Karpas-422 (cell line): ENCODE results near the gene UBXN11. TPM values are rescaled to one million over a fixed set of nuclear protein-coding genes. Genes with fewer than 3 reads are reported as not detected.

Experiments used
- DNase-seq: peaks from one replicate; pipeline ENCODE4 v3.0.0-alpha.2; 2015
- H2AFZ ChIP-seq: fragments of 200-600 bp; sonication (generic); 2 replicates; pipeline ENCODE4 v1.6.1; 2014; ENCODE audit warnings: antibody characterized with exemption, low read length, mixed read lengths
- H3K27ac ChIP-seq: fragments of 200-600 bp; sonication (generic); 2 replicates; pipeline ENCODE4 v1.5.1; 2014; ENCODE audit warnings: mild to moderate bottlenecking, low read length, moderate library complexity
- H3K27me3 ChIP-seq: fragments of 200-600 bp; sonication (generic); 2 replicates; pipeline ENCODE4 v1.6.1; 2014; ENCODE audit warnings: low read length, mixed read lengths
- H3K36me3 ChIP-seq: fragments of 200-600 bp; sonication (generic); 2 replicates; pipeline ENCODE4 v1.6.1; 2014; ENCODE audit warnings: low read length, mixed read lengths; ENCODE audit not compliant: insufficient read depth
- H3K4me1 ChIP-seq: fragments of 200-600 bp; sonication (generic); 2 replicates; pipeline ENCODE4 v1.6.1; 2014; ENCODE audit warnings: mild to moderate bottlenecking, low read length, mixed read lengths
- H3K4me2 ChIP-seq: fragments of 200-600 bp; sonication (generic); 2 replicates; pipeline ENCODE4 v1.6.1; 2014; ENCODE audit warnings: low read length, low read depth, mild to moderate bottlenecking; ENCODE audit not compliant: poor library complexity, severe bottlenecking
- H3K4me3 ChIP-seq: fragments of 200-600 bp; sonication (generic); 2 replicates; pipeline ENCODE4 v1.5.1; 2014; ENCODE audit warnings: mild to moderate bottlenecking, antibody characterized with exemption, low read length, mixed read lengths
- H3K79me2 ChIP-seq: fragments of 200-600 bp; sonication (generic); 2 replicates; pipeline ENCODE4 v1.6.1; 2014; ENCODE audit warnings: mild to moderate bottlenecking, low read length, mixed read lengths
- H3K9ac ChIP-seq: fragments of 200-600 bp; sonication (generic); 2 replicates; pipeline ENCODE4 v1.6.0; 2014; ENCODE audit warnings: low read length
- H3K9me2 ChIP-seq: fragments of 200-600 bp; sonication (generic), shearing (Covaris generic); replicated peaks from 2 replicates; pipeline ENCODE4 v1.6.0; 2014; ENCODE audit warnings: mild to moderate bottlenecking, low read length, moderate library complexity; ENCODE audit not compliant: insufficient read depth
- H3K9me3 ChIP-seq: fragments of 300-700, 200-600 bp; sonication (generic); 2 replicates; pipeline ENCODE4 v1.6.1; 2014; ENCODE audit warnings: low read length, mixed read lengths
- H4K20me1 ChIP-seq: fragments of 200-600 bp; sonication (generic); 2 replicates; pipeline ENCODE4 v1.6.1; 2014; ENCODE audit warnings: mild to moderate bottlenecking, antibody characterized with exemption, low read length, low read depth; ENCODE audit not compliant: insufficient read depth
- total RNA-seq: library from RNA; depleted of rRNA; stranded (reverse); fragments of >200 nt; shearing (Covaris generic); gene quantifications from 2 replicates; pipeline ENCODE4 v1.2.3, GENCODE V29; 2014; ENCODE audit warnings: low replicate concordance

UBXN11 gene
- total RNA-seq, 1 experiment from 2014 or later, result 20.7 TPM

DNA sequence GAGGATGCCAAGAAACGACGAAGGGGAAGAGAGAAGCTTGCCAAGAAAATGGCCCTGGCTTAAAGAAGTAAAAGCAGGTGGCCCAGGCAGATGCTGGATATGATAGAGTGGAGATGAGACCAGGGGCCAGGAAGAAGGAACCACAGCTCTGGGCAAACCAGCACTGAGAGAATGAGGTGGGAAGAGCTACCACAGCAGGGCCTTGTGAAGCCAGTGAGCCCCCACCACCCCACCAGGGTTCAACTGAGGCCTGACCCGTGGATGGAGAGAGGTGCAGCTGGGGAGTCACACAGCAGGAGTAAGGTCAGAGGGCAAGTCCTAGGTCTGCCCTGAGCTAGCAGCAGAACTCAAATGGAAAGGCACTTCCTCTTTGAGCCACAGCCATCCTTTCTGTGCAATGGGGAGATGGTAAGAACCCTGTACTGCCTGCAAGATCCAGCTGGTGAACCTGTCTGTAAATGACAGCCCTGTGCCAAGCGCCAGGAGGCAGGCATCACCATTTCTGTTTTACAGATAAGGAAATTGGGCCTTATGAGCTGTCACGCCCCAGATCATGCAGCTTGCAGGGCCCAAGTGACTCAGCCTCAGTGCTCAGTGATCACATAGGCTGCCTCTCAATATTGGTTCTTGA is 18.0 kb downstream of the UBXN11 start:
- peak; percentile 89 for DNase-seq
- H3K27me3 ChIP-seq, result no peaks in the 10 kb centered on the region
- H3K36me3 ChIP-seq, result no peaks in the 10 kb centered on the region
- no peaks in the 10 kb centered on the region for H4K20me1 ChIP-seq
- H3K4me2 ChIP-seq, result peak overlapping the region; percentile 62
- H3K9me2 ChIP-seq, result no peaks in the 10 kb centered on the region
- H3K9ac ChIP-seq, result peak overlapping the region; percentile 85
- H3K9me3 ChIP-seq, result no peaks in the 10 kb centered on the region
- no peaks in the 10 kb centered on the region for H3K79me2 ChIP-seq
- H3K4me1 ChIP-seq, result peaks cover 98% of the 10 kb centered on the region
- H2AFZ ChIP-seq, result no peak overlapping the region
- H3K4me3 ChIP-seq, result peak overlapping the region; percentile 17; the same call in 1 of the 2 replicates
- peak overlapping the region; percentile 98 for H3K27ac ChIP-seq

DNA sequence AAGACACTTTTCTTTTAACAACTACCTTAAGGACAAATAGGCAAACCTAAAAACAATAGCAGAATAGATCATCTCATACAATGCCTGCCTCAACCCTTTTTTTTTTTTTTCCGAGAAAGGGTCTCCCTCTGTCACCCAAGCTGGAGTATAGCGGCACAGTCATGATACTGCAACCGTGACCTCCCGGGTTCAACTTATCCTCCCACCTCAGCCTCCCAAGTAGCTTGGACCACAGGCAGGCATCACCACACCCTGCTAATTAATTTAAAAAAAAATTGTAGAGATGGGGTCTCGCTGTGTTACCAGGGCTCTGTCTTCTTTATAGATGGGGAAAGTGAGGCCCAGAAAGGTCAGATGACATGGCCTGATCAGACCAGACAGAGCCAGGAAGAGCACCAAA is 18.6 kb downstream of the UBXN11 start:
- Histone ChIP-seq H3K9ac (peak overlapping the region; percentile 85), H3K9me3 (no peaks in the 10 kb centered on the region), H3K4me2 (peak overlapping the region; percentile 62), H3K79me2 (no peaks in the 10 kb centered on the region), H3K27me3 (no peaks in the 10 kb centered on the region), H2AFZ (no peak overlapping the region), H3K36me3 (no peaks in the 10 kb centered on the region), H3K27ac (peak overlapping the region; percentile 98), H3K4me1 (peaks cover 100% of the 10 kb centered on the region), H4K20me1 (no peaks in the 10 kb centered on the region), H3K4me3 (peak overlapping the region; percentile 13; the same call in 1 of the 2 replicates), H3K9me2 (no peaks in the 10 kb centered on the region)
- DNase-seq, result no peak

DNA sequence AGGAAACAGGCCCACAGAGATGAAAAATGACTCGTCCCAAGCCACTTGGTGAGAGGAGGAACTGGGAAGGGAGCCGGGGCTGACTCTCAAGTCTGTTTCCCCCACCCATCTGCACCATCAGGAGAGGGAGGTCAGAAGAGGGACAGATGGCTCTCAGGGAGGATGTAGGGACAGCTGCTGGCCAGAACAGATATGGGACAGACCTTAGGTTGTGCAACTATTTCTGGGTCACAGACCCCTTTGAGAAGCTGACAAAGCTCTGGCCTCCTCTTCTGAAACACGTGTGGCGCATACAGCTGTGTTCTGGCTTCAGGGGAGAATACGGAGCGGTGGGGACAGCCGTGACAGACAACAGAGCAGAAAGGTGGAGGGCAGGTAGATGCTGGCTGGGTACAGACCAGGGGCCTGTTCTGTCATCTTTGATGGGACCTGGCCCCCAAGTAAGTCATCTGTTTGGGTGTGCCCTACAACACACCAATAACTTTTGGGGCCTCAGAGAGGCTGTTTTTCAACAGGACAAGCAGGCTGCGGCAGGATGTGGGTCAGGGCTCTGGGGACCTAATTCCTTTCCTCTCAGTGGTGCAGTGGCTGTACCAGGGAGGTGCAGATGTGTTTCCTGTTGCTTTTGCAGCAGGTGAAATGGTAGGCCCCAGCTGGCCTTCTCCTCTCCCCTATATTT is 19.3 kb downstream of the UBXN11 start:
- H3K27ac ChIP-seq, result peak overlapping the region; percentile 98
- H3K4me2 ChIP-seq, result peak overlapping the region; percentile 62
- no peak overlapping the region for H2AFZ ChIP-seq
- peaks cover 100% of the 10 kb centered on the region for H3K4me1 ChIP-seq
- peak overlapping the region; percentile 85 for H3K9ac ChIP-seq
- H3K79me2 ChIP-seq, result no peaks in the 10 kb centered on the region
- no peaks in the 10 kb centered on the region for H3K27me3 ChIP-seq
- H3K36me3 ChIP-seq, result no peaks in the 10 kb centered on the region; the same call in 1 of the 2 replicates
- peak; percentile 82 for DNase-seq
- no peaks in the 10 kb centered on the region for H3K9me2 ChIP-seq
- peak overlapping the region; percentile 13; the same call in 1 of the 2 replicates for H3K4me3 ChIP-seq
- no peaks in the 10 kb centered on the region for H4K20me1 ChIP-seq
- H3K9me3 ChIP-seq, result no peaks in the 10 kb centered on the region

DNA sequence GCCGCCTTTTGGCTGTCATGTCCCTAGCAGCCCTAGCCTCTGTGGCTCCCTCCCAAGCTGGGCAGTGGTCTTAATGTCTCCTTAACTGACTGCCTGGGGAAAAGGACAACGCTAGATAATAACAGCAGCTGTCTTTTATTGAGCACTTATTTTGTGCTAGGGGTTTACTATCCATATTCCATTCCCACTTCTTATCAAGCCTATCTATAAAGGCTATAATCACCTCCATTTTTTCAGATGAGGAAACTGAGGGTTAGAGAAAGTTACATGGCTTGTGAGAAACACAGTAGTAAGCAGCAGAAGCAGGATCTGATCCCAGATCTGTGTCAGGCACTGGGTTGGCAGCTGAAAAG is 20.4 kb downstream of the UBXN11 start:
- Histone ChIP-seq H3K9ac (peak overlapping the region; percentile 9), H3K36me3 (peaks cover 3% of the 10 kb centered on the region), H3K9me2 (no peaks in the 10 kb centered on the region), H3K27me3 (no peaks in the 10 kb centered on the region), H3K4me2 (peak overlapping the region; percentile 83), H4K20me1 (no peaks in the 10 kb centered on the region), H3K4me1 (peaks cover 100% of the 10 kb centered on the region), H3K4me3 (no peak overlapping the region), H3K79me2 (peaks cover 3% of the 10 kb centered on the region; the same call in 1 of the 2 replicates), H2AFZ (no peak overlapping the region), H3K27ac (peak overlapping the region; percentile 98), H3K9me3 (no peaks in the 10 kb centered on the region)
- no peak for DNase-seq

DNA sequence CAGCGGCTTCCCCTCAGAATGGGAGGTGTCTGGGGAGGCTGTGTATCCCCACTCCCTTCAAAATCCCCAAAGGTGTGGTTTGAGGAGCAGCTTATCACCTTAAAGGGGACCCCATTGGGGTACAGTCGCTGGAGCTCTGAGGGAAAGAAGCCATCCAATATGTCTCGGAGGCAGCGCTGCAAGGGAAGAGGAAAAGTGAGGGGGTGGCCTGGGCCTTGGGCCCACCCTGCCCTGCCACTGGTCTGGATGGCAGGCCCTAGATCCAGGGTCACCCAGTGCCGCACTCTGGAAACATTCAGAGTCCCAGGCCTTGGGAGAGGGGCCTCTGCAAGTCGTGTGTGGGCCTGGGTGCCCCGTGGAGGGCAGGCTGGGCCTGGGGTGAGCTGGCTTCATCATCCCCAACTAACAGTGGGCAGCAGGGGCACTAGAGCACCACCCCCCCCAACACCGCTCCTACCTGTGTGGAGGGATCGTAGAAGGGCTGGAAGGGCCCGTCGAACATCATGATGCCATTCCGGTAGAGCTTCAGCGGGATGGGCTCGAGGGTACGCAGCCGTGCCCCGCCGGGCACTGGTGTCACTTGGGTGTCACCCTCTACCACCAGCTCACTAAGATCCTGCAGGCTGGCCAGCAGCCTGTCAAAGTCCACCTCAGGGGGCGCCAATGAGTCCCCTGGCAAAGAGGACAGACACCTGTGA is 20.9 kb downstream of the UBXN11 start:
- peaks cover 8% of the 10 kb centered on the region for H3K79me2 ChIP-seq
- peak overlapping the region; percentile 53 for H3K4me3 ChIP-seq
- peak overlapping the region; percentile 83 for H3K4me2 ChIP-seq
- H3K36me3 ChIP-seq, result peaks cover 4% of the 10 kb centered on the region
- H3K4me1 ChIP-seq, result peaks cover 100% of the 10 kb centered on the region
- peak overlapping the region; percentile 98 for H3K27ac ChIP-seq
- H4K20me1 ChIP-seq, result no peaks in the 10 kb centered on the region
- peak; percentile 90 for DNase-seq
- H2AFZ ChIP-seq, result no peak overlapping the region
- H3K9me3 ChIP-seq, result no peaks in the 10 kb centered on the region
- H3K27me3 ChIP-seq, result no peaks in the 10 kb centered on the region
- H3K9ac ChIP-seq, result peak overlapping the region; percentile 73
- H3K9me2 ChIP-seq, result no peaks in the 10 kb centered on the region

DNA sequence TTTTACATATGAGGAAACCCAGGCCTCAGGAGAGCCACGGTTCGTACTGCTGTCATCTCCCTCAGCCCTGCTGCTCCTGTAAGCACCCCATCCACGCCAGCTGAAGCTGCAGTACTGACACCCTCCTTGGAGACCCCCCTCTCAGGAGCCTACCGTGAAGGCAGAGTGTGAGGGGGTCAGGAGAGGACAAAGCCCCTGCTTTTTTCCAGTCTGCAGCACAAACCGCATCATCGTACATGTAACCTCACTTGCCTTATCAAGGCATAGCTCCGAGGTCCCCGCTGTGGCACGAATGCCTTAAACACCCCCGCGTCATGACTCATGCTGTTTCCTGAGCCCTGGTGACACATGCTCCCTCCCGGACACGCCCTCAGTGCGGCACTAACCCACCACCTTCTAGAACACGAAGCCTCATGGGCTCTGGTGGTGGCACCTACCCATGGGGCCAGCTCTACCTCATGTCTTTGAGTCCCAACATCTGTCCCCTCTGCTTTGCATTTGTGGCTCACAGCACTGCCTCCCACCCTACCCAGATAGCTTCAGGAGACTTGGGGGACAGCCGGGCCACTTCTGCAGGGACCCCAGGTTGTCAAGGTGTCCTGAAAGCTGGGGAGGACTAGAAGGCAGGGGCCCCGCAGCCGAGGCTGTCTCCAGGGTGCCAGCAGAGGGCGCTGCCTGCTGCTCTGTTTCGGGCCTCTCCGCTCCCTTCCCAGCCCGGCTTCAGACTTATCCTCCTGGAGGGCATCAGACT is 21.7 kb downstream of the UBXN11 start:
- Histone ChIP-seq H3K4me1 (peaks cover 94% of the 10 kb centered on the region), H4K20me1 (no peaks in the 10 kb centered on the region), H3K36me3 (peaks cover 4% of the 10 kb centered on the region), H3K79me2 (peaks cover 14% of the 10 kb centered on the region), H3K27ac (peak overlapping the region; percentile 98), H3K27me3 (no peaks in the 10 kb centered on the region), H3K9me2 (no peaks in the 10 kb centered on the region), H3K4me3 (peak overlapping the region; percentile 53; the same call in 1 of the 2 replicates), H3K4me2 (peak overlapping the region; percentile 83), H3K9ac (peak overlapping the region; percentile 73), H3K9me3 (no peaks in the 10 kb centered on the region), H2AFZ (no peak overlapping the region)
- peak; percentile 96 for DNase-seq

DNA sequence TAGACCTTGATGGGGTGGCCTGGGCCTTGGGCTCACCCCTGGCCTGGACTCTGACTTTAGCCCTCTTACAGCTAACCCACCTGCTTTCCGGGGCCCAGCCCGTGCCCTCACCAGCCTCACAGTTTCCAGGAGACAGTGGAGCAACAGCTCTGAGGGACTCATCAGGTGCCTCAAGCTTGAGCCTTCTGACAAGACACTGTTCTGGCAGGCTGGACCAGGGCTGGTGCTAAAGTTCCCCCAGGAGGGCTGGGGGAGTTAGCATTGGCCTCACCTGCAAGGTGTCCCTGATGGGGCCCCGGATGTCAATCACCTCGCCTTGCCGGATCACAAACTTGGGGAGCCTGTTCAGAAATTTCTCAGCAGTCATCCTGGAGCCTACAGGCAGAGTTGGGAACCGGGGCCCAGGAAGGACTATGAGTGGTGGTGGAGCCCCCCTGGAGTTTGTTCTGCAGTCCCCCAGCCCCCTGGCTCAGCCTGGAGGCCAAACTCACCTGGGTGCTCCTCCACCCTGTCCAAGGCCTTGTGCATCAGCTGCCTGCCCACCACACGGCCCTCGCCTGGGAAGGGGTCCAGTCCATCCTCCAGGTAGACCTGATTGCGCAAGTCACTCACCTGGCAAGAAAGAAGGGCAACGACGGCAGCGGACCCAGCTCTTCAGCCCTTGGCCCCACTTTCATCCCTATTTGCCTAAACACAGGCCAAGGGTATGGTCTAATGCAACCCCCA is 22.4 kb downstream of the UBXN11 start:
- Histone ChIP-seq H3K9me3 (no peaks in the 10 kb centered on the region), H3K4me3 (peak overlapping the region; percentile 53), H2AFZ (no peak overlapping the region), H4K20me1 (no peaks in the 10 kb centered on the region), H3K4me1 (peaks cover 92% of the 10 kb centered on the region), H3K9me2 (no peaks in the 10 kb centered on the region), H3K79me2 (peaks cover 20% of the 10 kb centered on the region), H3K27me3 (no peaks in the 10 kb centered on the region), H3K9ac (peak overlapping the region; percentile 73), H3K36me3 (peaks cover 4% of the 10 kb centered on the region), H3K4me2 (peak overlapping the region; percentile 83), H3K27ac (peak overlapping the region; percentile 98)
- peak; percentile 69 for DNase-seq
